AG20443 (cell line): ENCODE measurements around the gene RTF2.
"Not testable (repeated sequence)": the region's sequence is repeated elsewhere in the genome, so short reads cannot be mapped to it uniquely, and the experiment has no call there.

Experiments
- DNase-seq: peaks from one replicate; pipeline ENCODE4 v3.0.0; 2012; ENCODE audit warnings: low spot score, mixed read lengths

Gene RTF2

GRCh38 chr20:56501116-56501515 is 32.7 kb downstream of the RTF2 start:
- no peak for DNase-seq

GRCh38 chr20:56503916-56504315 is 35.5 kb downstream of the RTF2 start:
- DNase-seq = no peak

- peak; percentile 37 for DNase-seq
These were observed 36.1 kb downstream of the RTF2 start for GRCh38 chr20:56504373-56505005.

GRCh38 chr20:56506103-56506502 is 37.7 kb downstream of the RTF2 start:
- no peak for DNase-seq

GRCh38 chr20:56511926-56512325 is 43.5 kb downstream of the RTF2 start:
- no peak for DNase-seq

GRCh38 chr20:56513161-56514150 is 45.0 kb downstream of the RTF2 start:
- no peak for DNase-seq

- DNase-seq = no peak
These were observed 48.2 kb downstream of the RTF2 start for GRCh38 chr20:56516631-56517030.

- DNase-seq = no peak
These were observed 48.8 kb downstream of the RTF2 start for GRCh38 chr20:56517211-56517610.

- no peak for DNase-seq
These were observed 49.2 kb downstream of the RTF2 start for GRCh38 chr20:56517641-56518040.

- DNase-seq = no peak
These were observed 49.7 kb downstream of the RTF2 start for GRCh38 chr20:56518126-56518525.

GRCh38 chr20:56518721-56519398 is 50.4 kb downstream of the RTF2 start:
- DNase-seq = no peak

GRCh38 chr20:56519551-56519950 is 51.1 kb downstream of the RTF2 start:
- DNase-seq = no peak

GRCh38 chr20:56520180-56520579 is 51.8 kb downstream of the RTF2 start:
- no peak for DNase-seq

- not testable (repeated sequence) for DNase-seq
These were observed 52.4 kb downstream of the RTF2 start for GRCh38 chr20:56520746-56521354.

- no peak for DNase-seq
These were observed 53.9 kb downstream of the RTF2 start for GRCh38 chr20:56522311-56522710.

GRCh38 chr20:56524444-56524843 is 56.0 kb downstream of the RTF2 start, which contains the start of gene FAM209A:
TSS of gene FAM209A (plus strand) at chr20:56524744. CDS start at chr20:56524809, 65 bp downstream.
- not testable (repeated sequence) for DNase-seq

GRCh38 chr20:56527521-56527920 is 59.1 kb downstream of the RTF2 start:
- no peak for DNase-seq

- DNase-seq = not testable (repeated sequence)
These were observed 64.5 kb downstream of the RTF2 start, which contains the start of gene FAM209B for GRCh38 chr20:56532946-56533345. TSS of gene FAM209B (plus strand) at chr20:56533246. CDS start at chr20:56533342, 96 bp downstream.

- no peak for DNase-seq
These were observed 69.6 kb downstream of the RTF2 start for GRCh38 chr20:56537997-56538396.

- DNase-seq = peak; percentile 21
These were observed 72.0 kb downstream of the RTF2 start for GRCh38 chr20:56540415-56540814.

GRCh38 chr20:56542489-56543030 is 74.1 kb downstream of the RTF2 start:
- DNase-seq = peak; percentile 35

GRCh38 chr20:56551571-56551970 is 83.1 kb downstream of the RTF2 start:
- no peak for DNase-seq
